Hepatocyte (in vitro differentiated cells): ENCODE measurements around the gene TEX36.

Experiments used
- CTCF ChIP-seq: fragments of 200-600 bp; sonication (generic); IDR thresholded peaks from 2 replicates; pipeline ENCODE4 v1.5.1; 2016; ENCODE audit warnings: antibody characterized with exemption, mild to moderate bottlenecking; ENCODE audit not compliant: poor library complexity
- EZH2phosphoT487 ChIP-seq: fragments of 200-600 bp; sonication (generic); IDR thresholded peaks from one replicate; pipeline ENCODE4 v1.6.1; 2018; ENCODE audit warnings: antibody characterized with exemption, mild to moderate bottlenecking, low read depth, moderate library complexity; ENCODE audit not compliant: unreplicated experiment, severe bottlenecking

GRCh38 chr10:125656523-125656922, 26.4 kb downstream of the TEX36 start:
- TF ChIP-seq CTCF (no peak), EZH2phosphoT487 (no peak)
